GM04503 (cell line): ENCODE measurements around the gene DCBLD1.

Experiments used
- DNase-seq: peaks from one replicate; pipeline ENCODE4 v3.0.0-alpha.2; 2012; ENCODE audit warnings: low read depth

DCBLD1 gene

DNA sequence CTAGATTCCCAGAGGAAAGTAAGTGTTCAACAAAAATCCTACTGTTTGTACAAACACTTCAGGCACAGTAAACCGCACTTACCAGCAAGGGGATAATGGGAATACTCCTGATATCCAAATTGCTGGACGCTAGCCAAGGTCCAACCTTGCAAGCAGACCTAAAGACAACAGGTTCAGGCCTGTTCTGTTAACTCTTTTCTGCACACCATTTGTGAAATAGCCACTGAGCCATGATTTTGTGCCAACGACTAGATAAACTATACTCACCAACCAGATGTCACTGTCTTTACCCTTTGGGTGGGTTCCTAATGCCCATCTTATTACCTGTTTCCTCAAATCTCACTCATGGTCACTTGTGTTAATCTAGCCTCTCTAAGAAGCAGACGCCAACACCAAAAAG lies 76.3 kb downstream of the DCBLD1 start:
- no peak for DNase-seq

DNA sequence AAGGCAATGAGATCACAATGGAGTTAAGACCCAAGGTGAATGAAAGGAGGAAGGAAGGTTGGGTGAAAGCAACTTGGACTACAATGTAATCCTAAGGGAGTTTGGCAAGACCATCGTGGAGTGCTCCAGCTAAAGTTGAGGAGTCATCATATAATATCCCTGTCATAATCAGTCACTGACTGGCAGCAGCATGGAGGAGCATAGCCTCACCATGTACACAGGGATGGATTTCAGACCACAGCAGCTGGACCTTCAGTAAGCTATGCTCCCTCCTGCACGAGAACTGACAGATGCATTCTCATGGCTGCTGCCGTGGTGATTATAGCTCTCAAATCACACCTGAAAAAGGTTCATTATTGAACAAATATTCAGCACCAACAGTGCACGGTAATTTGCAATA lies 76.8 kb downstream of the DCBLD1 start:
- no peak for DNase-seq

DNA sequence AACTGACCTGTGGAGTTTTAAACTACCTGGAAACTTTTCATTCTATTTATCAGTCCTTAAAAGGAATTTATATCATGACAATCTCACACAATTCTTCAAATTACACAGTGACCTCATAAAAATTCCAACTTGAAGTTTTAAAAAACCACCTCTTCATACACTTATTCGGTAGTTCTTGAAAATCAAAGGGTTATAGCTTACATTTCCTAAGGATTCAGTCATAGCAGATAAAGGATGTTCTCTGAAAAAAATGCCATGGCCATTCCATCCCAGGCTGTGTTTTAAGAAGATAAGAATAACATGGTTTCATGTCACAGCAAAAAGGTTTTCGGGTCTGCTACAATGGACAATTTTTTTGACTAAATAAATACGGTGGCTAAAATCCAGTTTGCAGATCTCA lies 78.7 kb downstream of the DCBLD1 start:
- no peak for DNase-seq

DNA sequence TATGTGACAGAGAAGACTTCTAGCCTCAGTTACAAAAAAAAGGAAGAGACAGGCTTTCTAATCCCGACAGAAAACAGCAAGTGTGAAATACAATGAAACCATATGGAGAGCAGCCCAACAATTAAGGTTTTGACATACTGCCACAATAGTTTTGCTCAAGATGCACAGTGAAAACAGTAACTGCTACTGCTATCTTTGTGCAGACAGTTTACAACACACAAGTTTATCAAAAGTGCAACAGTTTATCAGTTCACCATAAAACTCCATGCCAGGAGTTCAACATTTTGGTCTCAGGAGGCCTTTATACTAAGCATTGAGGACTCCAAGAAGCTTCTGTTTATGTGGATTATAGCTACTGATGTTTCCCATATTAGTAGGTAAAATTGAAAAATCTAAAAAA lies 82.2 kb downstream of the DCBLD1 start:
- DNase-seq = no peak

DNA sequence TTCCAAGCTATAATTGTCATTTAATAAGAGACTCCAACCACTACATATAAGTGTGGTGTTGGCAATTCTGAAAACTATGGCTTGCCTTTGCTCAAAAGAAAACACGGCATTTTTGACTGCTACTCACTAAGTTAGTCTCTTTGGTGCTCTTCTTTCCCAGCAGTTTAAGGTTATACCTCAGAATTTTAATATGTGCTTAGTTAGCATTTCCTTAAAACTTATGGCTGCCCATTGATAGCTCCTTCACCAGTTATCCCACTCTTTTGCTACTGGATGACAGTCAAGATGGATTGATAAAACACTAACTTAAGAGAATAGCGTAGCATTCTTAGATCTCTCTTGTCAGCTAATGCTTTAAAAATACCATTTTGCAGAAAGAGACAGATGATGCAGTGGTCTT lies 85.8 kb downstream of the DCBLD1 start:
- no peak for DNase-seq

DNA sequence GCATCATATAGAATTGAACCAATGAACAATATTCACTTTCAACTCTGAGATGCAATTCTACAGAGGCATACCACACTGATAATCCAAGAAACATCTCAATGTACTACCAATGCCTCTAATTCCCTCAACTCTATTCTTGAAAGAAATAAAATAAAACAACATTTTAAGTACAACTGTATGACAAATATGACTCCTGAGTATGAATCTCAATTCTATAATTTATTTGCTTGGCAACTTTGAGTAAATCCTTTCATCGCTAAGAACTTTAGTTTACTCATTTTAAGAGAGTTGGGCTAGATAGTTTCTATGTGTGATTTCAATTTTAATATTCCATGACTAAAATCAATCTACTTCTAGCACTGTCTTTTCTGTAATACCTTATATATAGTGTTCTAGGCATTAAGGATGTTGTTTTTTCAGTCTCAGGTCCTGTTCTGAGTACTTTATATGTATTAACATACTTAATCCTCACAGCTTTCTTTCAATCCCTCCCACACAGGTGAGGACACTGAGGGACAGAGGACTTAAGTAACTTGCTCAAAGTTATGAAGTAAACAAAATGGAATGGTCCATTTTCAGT lies 86.4 kb downstream of the DCBLD1 start:
- DNase-seq = no peak

DNA sequence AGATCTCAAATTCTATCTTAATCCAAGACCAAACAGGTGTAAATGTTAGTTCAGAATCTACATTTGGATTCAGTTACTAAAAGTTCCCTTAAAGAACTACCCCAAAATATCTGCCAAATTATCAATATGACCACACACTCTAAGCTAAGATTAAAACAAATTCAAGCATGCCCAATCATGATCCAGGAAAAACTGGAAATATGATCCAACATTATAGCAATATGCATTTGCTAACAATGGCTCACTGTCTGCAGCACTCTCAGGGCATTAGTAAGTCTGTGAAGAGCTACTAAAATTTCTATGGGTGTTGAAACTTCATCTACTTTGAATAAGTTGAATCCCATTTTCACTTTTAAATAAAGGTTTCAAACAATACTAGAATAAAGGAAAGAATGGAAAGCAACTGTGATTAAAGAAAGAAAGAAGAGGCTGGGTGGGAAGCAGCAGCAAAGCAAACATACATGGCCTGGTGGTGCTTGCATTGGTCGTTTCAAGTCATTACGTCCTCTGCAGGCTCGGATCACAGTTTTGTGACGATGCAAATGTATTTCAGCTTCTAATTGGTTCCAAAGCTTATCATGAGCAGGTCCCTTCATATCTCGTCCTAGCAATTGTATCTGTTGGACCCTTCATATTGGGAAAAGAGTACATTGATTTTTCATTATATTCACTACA lies 90.7 kb downstream of the DCBLD1 start:
- no peak for DNase-seq

DNA sequence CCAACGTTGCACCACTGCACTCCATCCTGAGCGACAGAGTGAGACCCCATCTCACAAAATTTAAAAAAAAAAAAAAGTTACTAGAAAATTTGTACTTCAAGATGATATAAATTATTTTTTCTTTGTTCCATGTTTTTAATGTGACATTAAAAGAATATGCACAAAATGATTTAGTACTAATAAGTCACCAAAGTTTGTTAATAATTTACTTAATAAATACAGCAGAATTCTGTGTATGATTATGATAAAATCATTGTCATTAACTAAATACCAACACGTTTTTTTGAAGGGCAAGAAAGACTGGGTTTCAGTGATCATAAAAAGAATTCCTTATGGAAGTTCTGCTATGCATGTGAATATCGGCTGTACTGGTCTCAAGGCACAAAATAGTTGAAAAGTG lies 91.7 kb downstream of the DCBLD1 start:
- DNase-seq = no peak

DNA sequence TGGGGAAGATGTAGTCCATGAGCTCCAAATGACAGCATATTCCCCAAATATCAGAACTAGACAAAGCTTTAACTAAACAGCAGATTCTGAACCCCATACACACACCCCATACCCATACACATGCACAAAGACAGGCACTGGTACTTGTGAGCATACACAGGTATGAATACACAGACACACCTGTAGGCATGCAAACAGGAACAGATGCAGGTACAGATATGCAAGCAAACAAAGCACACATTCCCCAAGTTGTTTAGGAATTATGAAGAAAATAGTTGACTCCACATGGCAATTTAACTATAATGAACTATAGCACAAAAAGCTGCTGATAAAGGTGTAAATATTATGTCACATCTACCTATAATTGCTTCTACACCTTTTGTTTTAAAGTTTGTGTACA lies 103.2 kb downstream of the DCBLD1 start:
- DNase-seq = no peak

DNA sequence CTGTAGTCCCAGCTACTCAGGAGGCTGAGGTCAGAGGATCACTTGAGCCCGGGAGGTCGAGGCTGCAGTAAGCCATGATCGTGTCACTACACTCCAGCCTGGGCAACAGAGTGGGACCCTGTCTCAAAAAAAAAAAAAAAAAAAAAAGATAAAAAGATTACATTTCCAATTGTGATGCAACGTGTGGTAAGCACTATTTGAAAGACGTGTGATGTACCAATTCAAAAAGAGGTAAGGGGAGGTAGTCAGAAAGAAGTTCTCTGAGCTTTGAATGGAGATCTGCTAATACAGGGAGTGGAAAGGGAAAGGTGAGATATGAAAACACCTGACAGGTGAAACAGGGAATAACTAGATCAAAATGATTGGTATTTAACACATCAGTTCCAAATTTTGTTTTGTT lies 108.0 kb downstream of the DCBLD1 start:
- DNase-seq = no peak

DNA sequence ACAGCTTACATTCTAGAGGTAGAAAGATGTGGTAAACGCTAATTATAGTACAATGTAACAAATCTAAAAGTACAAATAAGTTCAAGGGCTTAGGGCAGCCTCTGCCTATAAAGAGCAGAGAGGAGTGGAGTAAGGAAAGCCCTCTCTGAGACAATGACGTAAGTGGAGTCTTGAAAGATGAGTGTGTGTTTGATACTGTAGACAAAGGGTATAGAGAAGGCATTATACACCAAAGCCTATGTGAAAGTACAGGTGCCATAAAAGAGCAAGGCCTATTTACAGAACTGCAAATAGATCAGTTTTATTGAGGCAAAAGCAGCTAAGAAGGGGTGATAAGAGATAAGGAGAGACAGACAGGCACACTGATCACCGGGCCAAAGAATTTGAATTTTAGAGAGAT lies 108.9 kb downstream of the DCBLD1 start:
- no peak for DNase-seq

DNA sequence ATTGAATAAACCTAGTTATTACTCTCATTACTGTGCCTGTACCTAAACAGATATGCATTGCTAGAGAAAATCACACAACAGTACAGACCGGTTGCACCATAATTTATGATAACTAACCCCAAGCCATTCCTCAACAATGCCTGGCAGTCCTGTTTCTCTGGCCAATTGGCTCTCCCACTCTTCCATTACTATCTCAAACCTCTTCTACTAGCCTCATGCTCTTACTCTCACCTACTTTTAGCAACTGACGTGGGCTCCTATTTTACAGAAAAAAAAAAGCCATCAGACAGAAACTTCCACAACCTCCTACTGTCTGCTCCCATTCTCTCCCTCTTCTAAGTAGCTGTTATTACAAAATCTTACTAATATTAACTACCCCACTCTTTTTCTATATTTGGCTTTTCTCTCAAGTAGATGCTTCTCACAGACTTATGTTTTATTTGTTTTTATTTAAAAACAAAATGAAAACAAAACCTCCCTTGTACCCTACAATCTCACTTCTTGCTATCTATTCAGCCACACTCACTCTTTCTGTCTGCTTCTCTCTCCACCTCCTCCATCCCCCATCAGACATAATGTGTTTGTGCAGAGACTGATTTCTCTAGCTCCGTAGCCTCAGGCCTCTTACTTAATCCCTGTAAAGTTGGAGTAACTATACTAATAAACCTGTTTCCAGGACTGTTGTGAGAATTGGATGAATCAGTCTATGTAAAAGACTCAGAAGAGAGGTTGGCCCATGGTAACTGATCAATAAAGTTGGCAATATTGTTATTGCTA lies 110.7 kb downstream of the DCBLD1 start:
- no peak for DNase-seq

DNA sequence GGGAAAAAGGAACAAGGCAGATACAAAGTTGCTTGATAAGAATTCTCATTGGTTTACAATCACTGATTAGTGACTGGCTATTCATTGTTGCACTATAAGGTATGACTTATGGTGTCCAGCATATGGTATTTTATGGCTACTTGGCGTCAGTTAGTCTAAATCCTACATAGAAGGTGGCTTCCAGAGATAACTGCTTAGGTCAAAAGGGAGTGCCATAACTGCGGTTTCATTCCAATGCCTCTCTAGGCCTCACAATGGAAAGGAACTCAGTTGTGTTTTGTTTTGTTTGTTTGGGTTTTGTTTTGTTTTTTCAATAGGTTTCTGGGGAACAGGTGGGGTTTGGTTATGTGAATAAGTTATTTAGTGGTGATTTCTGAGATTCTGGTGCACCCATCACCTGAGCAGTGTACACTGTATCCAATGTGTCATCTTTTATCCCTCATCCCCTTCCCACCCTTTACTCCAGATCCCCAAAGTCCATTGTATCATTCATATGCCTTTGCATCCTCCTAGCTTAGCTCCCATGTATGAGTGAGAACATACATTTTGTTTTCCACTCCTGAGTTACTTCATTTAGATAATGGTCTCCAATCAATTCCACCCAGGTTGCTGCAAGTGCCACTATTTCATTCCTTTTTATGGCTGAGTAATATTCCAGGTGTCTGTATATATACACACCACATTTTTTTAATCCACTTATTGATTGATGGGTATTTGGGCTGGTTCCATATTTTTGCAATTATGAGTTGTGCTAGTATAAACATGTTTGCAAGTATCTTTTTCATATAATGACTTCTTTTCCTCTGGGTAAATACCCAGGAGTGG lies 112.8 kb downstream of the DCBLD1 start:
- DNase-seq = no peak

DNA sequence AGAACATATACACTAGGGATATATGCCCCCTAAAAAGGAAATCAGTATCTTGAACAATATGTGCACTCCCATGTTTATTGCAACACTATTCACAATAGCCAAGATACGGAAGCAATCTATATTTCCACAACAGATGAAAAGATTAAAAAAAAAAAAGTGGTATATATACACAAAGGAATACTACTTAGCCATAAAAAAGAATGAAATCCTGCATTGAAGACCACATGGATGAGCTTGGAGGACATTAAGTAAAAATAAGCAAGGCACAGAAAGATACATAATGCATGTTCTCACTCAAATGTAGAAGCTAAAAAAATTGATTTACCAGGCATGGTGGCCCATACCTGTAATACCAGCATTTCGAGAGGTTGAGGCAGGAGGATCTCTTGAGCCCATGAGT lies 115.3 kb downstream of the DCBLD1 start:
- no peak for DNase-seq
